H1 (cell line): ENCODE data around the gene L3MBTL4. TPM values are rescaled to one million over a fixed set of nuclear protein-coding genes. Genes with fewer than 3 reads are reported as not detected.

Source experiments
- CTCF ChIA-PET: fragments of 300-600 bp; sonication (Branson Sonifier 250); formaldehyde crosslinking; loops from one replicate; lab custom pipeline; 2021; ENCODE audit not compliant: partially characterized antibody; lab: Charles Lee
- POLR2A ChIA-PET: fragments of 300-600 bp; sonication (Branson Sonifier 250); formaldehyde crosslinking; loops from one replicate; lab custom pipeline; 2021; ENCODE audit warnings: inconsistent platforms; ENCODE audit not compliant: partially characterized antibody; lab: Charles Lee
- DNase-seq, 2 experiments: peaks; one replicate each; pipeline versions ENCODE4 v3.0.0 to v3.0.0-alpha.2; 2010 to 2022; ENCODE audit warnings: low spot score in 2 of 2, low read depth in 1 of 2, mixed read lengths in 1 of 2
- FAIRE-seq: peaks from 2 replicates; lab custom pipeline; 2011; peaks lifted over from hg19 to GRCh38; lab: Jason Lieb, UNC
- H2AFZ ChIP-seq: 2 replicates; pipeline ENCODE4 v1.8.1; 2012; ENCODE audit warnings: low read length, inconsistent platforms
- H2AK5ac ChIP-seq: 2 replicates; pipeline ENCODE4 v1.6.1; 2013; ENCODE audit warnings: low read depth, low read length
- H2BK120ac ChIP-seq: replicated peaks from 2 replicates; pipeline ENCODE3; 2013; ENCODE audit warnings: low read depth, low read length, inconsistent platforms
- H2BK12ac ChIP-seq: 2 replicates; pipeline ENCODE4 v1.6.1; 2013; ENCODE audit warnings: low read depth, low read length
- H2BK15ac ChIP-seq: 2 replicates; pipeline ENCODE4 v1.6.1; 2013; ENCODE audit warnings: low read length
- H2BK20ac ChIP-seq: 2 replicates; pipeline ENCODE4 v1.6.1; 2013; ENCODE audit warnings: low read length
- H2BK5ac ChIP-seq: 2 replicates; pipeline ENCODE4 v1.6.1; 2013; ENCODE audit warnings: low read depth, low read length
- H3K14ac ChIP-seq: 2 replicates; pipeline ENCODE4 v1.6.1; 2013; ENCODE audit warnings: inconsistent platforms; ENCODE audit not compliant: insufficient read length
- H3K18ac ChIP-seq: 2 replicates; pipeline ENCODE4 v1.6.1; 2013; ENCODE audit warnings: low read length; ENCODE audit errors: extremely low read depth
- H3K23ac ChIP-seq: 2 replicates; pipeline ENCODE4 v1.6.1; 2013; ENCODE audit warnings: inconsistent platforms; ENCODE audit not compliant: insufficient read length
- H3K23me2 ChIP-seq: 2 replicates; pipeline ENCODE4 v1.6.1; 2013; ENCODE audit warnings: low read depth, low read length
- H3K27ac ChIP-seq: 2 replicates; pipeline ENCODE4 v1.6.1; 2011; ENCODE audit warnings: low read depth, low read length, inconsistent platforms
- H3K27me3 ChIP-seq, 4 experiments: replicated peaks in 1 of 4; 1 replicate in 1 of 4; 2 replicates in 3 of 4; pipeline versions ENCODE4 v1.6.1 to v1.8.1; 2011 to 2013; ENCODE audit warnings: low read length in 3 of 4, mild to moderate bottlenecking in 3 of 4, inconsistent platforms in 2 of 4, mixed read lengths in 2 of 4, moderate library complexity in 1 of 4; ENCODE audit not compliant: control insufficient read depth in 3 of 4, insufficient read depth in 3 of 4; ENCODE audit errors: extremely low read depth in 1 of 4
- H3K36me3 ChIP-seq, 4 experiments: 2 replicates each; pipeline versions ENCODE4 v1.6.1 to v1.8.1; 2011 to 2013; ENCODE audit warnings: mild to moderate bottlenecking in 4 of 4, low read length in 3 of 4, moderate library complexity in 2 of 4, control low read depth in 1 of 4, inconsistent platforms in 1 of 4; ENCODE audit not compliant: insufficient read depth in 4 of 4, control insufficient read depth in 2 of 4
- H3K4ac ChIP-seq: replicated peaks from 2 replicates; pipeline ENCODE3; 2013; ENCODE audit warnings: low read length, low read depth, mixed read lengths, inconsistent platforms; ENCODE audit not compliant: insufficient read length
- H3K4me1 ChIP-seq, 4 experiments: replicated peaks in 1 of 4; 1 replicate in 1 of 4; 2 replicates in 3 of 4; pipeline versions ENCODE4 v1.6.1 to v1.8.1; 2011 to 2013; ENCODE audit warnings: low read length in 3 of 4, inconsistent platforms in 2 of 4, mixed read lengths in 1 of 4; ENCODE audit not compliant: insufficient read depth in 4 of 4, control insufficient read depth in 3 of 4
- H3K4me2 ChIP-seq, 2 experiments: 2 replicates each; pipeline versions ENCODE4 v1.6.1 to v1.8.1; 2011 to 2013; ENCODE audit warnings: low read depth in 2 of 2, low read length in 2 of 2, control low read depth in 1 of 2, inconsistent platforms in 1 of 2, mild to moderate bottlenecking in 1 of 2; ENCODE audit not compliant: insufficient read depth in 1 of 2
- H3K4me3 ChIP-seq, 4 experiments: fragments of 200-600, 300-600 bp in 1 of 4; sonication (generic), shearing (Covaris generic), sonication (Bioruptor Twin) in 1 of 4; 2 replicates each; pipeline versions ENCODE4 v1.5.1 to v1.8.1; 2011 to 2016; ENCODE audit warnings: low read length in 4 of 4, low read depth in 3 of 4, control low read depth in 2 of 4, inconsistent platforms in 2 of 4, mild to moderate bottlenecking in 2 of 4, mixed read lengths in 1 of 4, moderate library complexity in 1 of 4; ENCODE audit not compliant: insufficient read depth in 2 of 4; ENCODE audit errors: extremely low read depth in 1 of 4
- H3K56ac ChIP-seq: replicated peaks from 2 replicates; pipeline ENCODE3; 2013; ENCODE audit warnings: low read depth, mild to moderate bottlenecking, mixed read lengths, low read length, inconsistent platforms; ENCODE audit not compliant: insufficient read length
- H3K79me1 ChIP-seq: 2 replicates; pipeline ENCODE4 v1.6.1; 2013; ENCODE audit warnings: low read depth, low read length, control low read depth
- H3K79me2 ChIP-seq, 2 experiments: 2 replicates each; pipeline versions ENCODE4 v1.6.1 to v1.8.1; 2012 to 2013; ENCODE audit warnings: low read length in 2 of 2, mild to moderate bottlenecking in 2 of 2, inconsistent platforms in 1 of 2; ENCODE audit not compliant: insufficient read depth in 2 of 2, control insufficient read depth in 1 of 2
- H3K9ac ChIP-seq, 4 experiments: replicated peaks in 1 of 4; 1 replicate in 1 of 4; 2 replicates in 3 of 4; pipeline versions ENCODE4 v1.6.1 to v1.8.1; 2011 to 2013; ENCODE audit warnings: low read depth in 3 of 4, low read length in 3 of 4, control low read depth in 2 of 4, mild to moderate bottlenecking in 2 of 4, moderate library complexity in 2 of 4, inconsistent platforms in 1 of 4; ENCODE audit errors: extremely low read depth in 1 of 4
- H3K9me3 ChIP-seq, 2 experiments: 2 replicates each; pipeline versions ENCODE4 v1.6.1 to v1.8.1; 2012 to 2013; ENCODE audit warnings: mild to moderate bottlenecking in 2 of 2, moderate library complexity in 2 of 2, control low read depth in 1 of 2, inconsistent platforms in 1 of 2, low read depth in 1 of 2, low read length in 1 of 2, mixed read lengths in 1 of 2; ENCODE audit not compliant: insufficient read depth in 2 of 2
- H4K20me1 ChIP-seq, 2 experiments: replicated peaks in 1 of 2; 2 replicates each; pipeline versions ENCODE3 to v1.8.1; 2011 to 2013; ENCODE audit warnings: inconsistent platforms in 2 of 2, low read length in 2 of 2, mild to moderate bottlenecking in 1 of 2; ENCODE audit not compliant: insufficient read depth in 2 of 2, control insufficient read depth in 1 of 2
- H4K5ac ChIP-seq: 2 replicates; pipeline ENCODE4 v1.6.1; 2013; ENCODE audit warnings: low read length, low read depth, mixed read lengths, inconsistent platforms; ENCODE audit not compliant: insufficient read length
- H4K8ac ChIP-seq: 2 replicates; pipeline ENCODE4 v1.8.0; 2013; ENCODE audit warnings: mild to moderate bottlenecking, moderate library complexity, low read length, inconsistent platforms; ENCODE audit not compliant: insufficient read depth; ENCODE audit errors: extremely low read depth
- H4K91ac ChIP-seq: replicated peaks from 2 replicates; pipeline ENCODE3; 2013; ENCODE audit warnings: low read length, mixed read lengths, inconsistent platforms; ENCODE audit not compliant: insufficient read length
- BCL11A ChIP-seq, 2 experiments: IDR thresholded peaks; one replicate each; pipeline ENCODE4 v1.6.1; 2011; ENCODE audit warnings: low read depth in 2 of 2, low read length in 2 of 2, mild to moderate bottlenecking in 2 of 2
- FOSL1 ChIP-seq: IDR thresholded peaks from 2 replicates; pipeline ENCODE4 v1.6.1; 2011; ENCODE audit warnings: mild to moderate bottlenecking, low read depth, low read length, moderate library complexity; ENCODE audit not compliant: insufficient read depth
- KDM4A ChIP-seq: IDR thresholded peaks from one replicate; pipeline ENCODE4 v1.7.1; 2012; ENCODE audit warnings: low read depth, mild to moderate bottlenecking, moderate library complexity, low read length, inconsistent platforms; ENCODE audit not compliant: severe bottlenecking
- SIX5 ChIP-seq: IDR thresholded peaks from 2 replicates; pipeline ENCODE4 v1.6.1; 2011; ENCODE audit warnings: mild to moderate bottlenecking, low read depth, low read length
- WGBS, 2 experiments: shearing (Covaris generic) in 1 of 2; methylation state at CpG; one replicate each; pipeline versions ENCODE4 v1.1.6 to v1.1.7; 2013 to 2015; ENCODE audit warnings: low lambda C conversion rate in 2 of 2, mixed read lengths in 2 of 2, inconsistent platforms in 1 of 2, low coverage in 1 of 2, missing lambda C conversion rate in 1 of 2; ENCODE audit not compliant: insufficient replicate concordance in 2 of 2, insufficient coverage in 1 of 2, insufficient read length in 1 of 2; ENCODE audit errors: extremely low coverage in 1 of 2, missing lambda C conversion rate in 1 of 2; 5-methylcytosine and 5-hydroxymethylcytosine counted together
- polyA plus RNA-seq, 7 experiments: library from polyadenylated mRNA; depleted of rRNA in 3 of 7; stranded (reverse) in 5 of 7; unstranded in 2 of 7; fragments of >200 nt in 5 of 7; fragments of 200-250 nt in 2 of 7; gene quantifications; 1 replicate in 5 of 7; 2 replicates in 1 of 7; 4 replicates in 1 of 7; pipeline versions ENCODE4 v1.2.1 to v1.2.3, GENCODE V29; 2011 to 2013; ENCODE audit warnings: missing spikeins in 2 of 7, mixed read lengths in 2 of 7
- total RNA-seq: library from RNA; stranded (reverse); fragmentation: NEBNext Ultra II Directional; extraction: Animal tissue kit (Norgen Biotek cat#: 25700); gene quantifications from 2 replicates; pipeline ENCODE4 v1.2.1, GENCODE V29; 2021

The L3MBTL4 gene
- total and polyA plus RNA-seq, 2 of the 8 experiments (the other 6 are each of a cell fraction or from before 2014, with no cell fraction given): 1.0 to 2.1 TPM

GRCh38 chr18:5986257-5986931 is 428.3 kb downstream of the L3MBTL4 start:
- no peak overlapping the region for H3K56ac ChIP-seq
- no peaks in the 10 kb centered on the region for H3K79me2 ChIP-seq
- FAIRE-seq: no peak
- no peaks in the 10 kb centered on the region for H4K20me1 ChIP-seq
- H3K4me1 ChIP-seq: peaks cover 0 to 3% (median 1%) of the 10 kb centered on the region in 4 experiments; a peak in 2 of 7 replicates
- no peak for TF ChIP-seq FOSL1
- no peak for TF ChIP-seq KDM4A
- no peak for TF ChIP-seq SIX5
- TF ChIP-seq BCL11A (IDR thresholded peaks at IDR 0.05; ENCODE audit: low read depth in 2 of 2, low read length in 2 of 2): no peak
- TF ChIP-seq, all 59 proteins: peak for 0
- H3K27me3 ChIP-seq: no peaks in the 10 kb centered on the region
- H3K14ac ChIP-seq: no peak overlapping the region
- no peak overlapping the region for H2BK12ac ChIP-seq
- no peaks in the 10 kb centered on the region for H3K9me3 ChIP-seq
- POLR2A ChIA-PET: no interaction called here
- H3K4ac ChIP-seq: no peak overlapping the region
- no peak overlapping the region for H2BK20ac ChIP-seq
- no peak for DNase-seq
- no peak overlapping the region for H2BK120ac ChIP-seq
- H3K4me3 ChIP-seq: no peak overlapping the region
- peaks cover 3% of the 10 kb centered on the region; the same call in 1 of the 2 replicates for H3K23me2 ChIP-seq
- H3K27ac ChIP-seq: no peak overlapping the region
- 96% methylated on average over 5 of the region's 5 CpGs; no CpG with 5 or more reads in 1 of the 2 experiments for WGBS, 2 experiments
- H3K18ac ChIP-seq: no peak overlapping the region
- H2AFZ ChIP-seq: no peak overlapping the region
- no peak overlapping the region for H3K9ac ChIP-seq
- no peak overlapping the region for H4K8ac ChIP-seq
- H2AK5ac ChIP-seq: no peak overlapping the region
- no peak overlapping the region for H4K91ac ChIP-seq
- no peak overlapping the region for H3K4me2 ChIP-seq
- H3K79me1 ChIP-seq: no peaks in the 10 kb centered on the region
- H3K36me3 ChIP-seq: no peaks in the 10 kb centered on the region; a peak in 1 of 8 replicates
- H2BK5ac ChIP-seq: no peak overlapping the region
- CTCF ChIA-PET: interaction anchor here (1.1 kb wide), 1 partner anchor 415 kb away, joined by 3 read pairs; no protein-coding TSS in a partner anchor
- no peak overlapping the region for H2BK15ac ChIP-seq
- H4K5ac ChIP-seq: no peak overlapping the region
- H3K23ac ChIP-seq: no peak overlapping the region
